Upper lobe of right lung (tissue), 1 donor: Measurements from ENCODE around the gene MAP2K2. TPM values are rescaled to one million over a fixed set of nuclear protein-coding genes. Genes with fewer than 3 reads are reported as not detected.

Experiments
- ATAC-seq: fragments of 200-7000 bp; cut with Tn5 transposase; one replicate; pipeline ENCODE4 v1.9.1; 2020; ENCODE audit warnings: mild to moderate bottlenecking, moderate library complexity
- DNase-seq: peaks from one replicate; pipeline ENCODE4 v3.0.0-alpha.2; 2020
- H3K27ac ChIP-seq: fragments of 200-600 bp; one replicate; pipeline ENCODE4 v1.8.0; 2022
- H3K27me3 ChIP-seq: fragments of 200-600 bp; one replicate; pipeline ENCODE4 v1.8.0; 2022; ENCODE audit warnings: mild to moderate bottlenecking
- H3K36me3 ChIP-seq: fragments of 200-600 bp; one replicate; pipeline ENCODE4 v1.8.0; 2022
- H3K4me1 ChIP-seq: fragments of 200-600 bp; one replicate; pipeline ENCODE4 v1.8.0; 2022
- H3K4me3 ChIP-seq: fragments of 200-600 bp; one replicate; pipeline ENCODE4 v1.8.0; 2022; ENCODE audit warnings: mild to moderate bottlenecking
- H3K9me3 ChIP-seq: fragments of 200-600 bp; one replicate; pipeline ENCODE4 v1.8.0; 2022
- intact Hi-C: fragments of 100-400 bp; cut with DNase I; formaldehyde crosslinking; loops from one replicate; pipeline ENCODE4 v1.11.0; 2022
- total RNA-seq: library from RNA; stranded (reverse); fragmentation: NEBNext Ultra II Directional; extraction: Animal tissue kit (Norgen Biotek cat#: 25700); gene quantifications from one replicate; pipeline ENCODE4 v1.2.1, GENCODE V29; 2021
- TF ChIP-seq, protein P1 (sequence below): fragments of 200-600 bp; IDR thresholded peaks from one replicate; pipeline ENCODE4 v1.8.0; 2022; ENCODE audit warnings: antibody characterized with exemption
- donor health status: DM: no; HTN: yes; CAD: no; lungs with severe emphysema.

Gene MAP2K2
- total RNA-seq, 1 donor from 2014 or later: 110 TPM

DNA sequence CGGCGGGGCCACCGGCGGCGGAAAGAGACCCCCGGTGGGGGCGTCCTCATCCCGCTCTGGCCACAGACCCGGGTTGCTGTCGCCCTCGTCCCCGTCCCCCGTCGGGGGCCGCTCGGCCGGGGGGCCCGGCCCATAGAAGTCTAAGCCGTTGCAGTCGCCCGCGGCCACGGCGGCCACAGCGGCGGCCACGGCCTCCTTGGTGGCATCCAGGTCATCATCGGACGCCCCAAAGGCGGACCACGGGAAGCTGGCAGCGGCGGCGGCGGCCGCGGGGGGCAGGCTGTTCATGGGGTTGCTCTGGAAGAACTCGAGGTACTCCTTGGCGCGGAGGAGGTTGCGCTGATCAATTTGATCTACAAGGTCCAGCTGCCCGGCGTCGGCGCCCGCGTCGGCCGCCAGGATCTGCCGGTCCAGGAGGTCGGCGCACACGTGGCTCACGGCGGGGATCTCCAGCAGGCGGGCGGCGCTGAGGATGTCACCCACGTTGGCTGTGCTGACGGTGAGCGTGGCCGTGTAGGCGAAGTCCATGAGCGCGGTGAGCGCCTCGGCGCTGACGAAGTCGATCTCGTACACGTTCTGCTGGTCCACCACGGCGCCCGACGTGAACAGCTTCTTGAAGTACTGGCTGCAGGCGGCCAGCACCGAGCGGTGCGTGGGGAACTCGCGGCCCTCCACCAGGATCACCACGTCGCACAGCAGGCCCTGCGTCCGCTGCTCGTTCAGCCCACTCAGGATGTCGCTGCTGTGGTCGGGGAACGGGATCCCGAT is 69.3 kb downstream of the MAP2K2 start:
- Histone ChIP-seq H3K9me3 (no peaks in the 10 kb centered on the region), H3K27ac (no peak overlapping the region), H3K4me3 (no peak overlapping the region), H3K36me3 (peaks cover 55% of the 10 kb centered on the region), H3K4me1 (peaks cover 48% of the 10 kb centered on the region), H3K27me3 (no peaks in the 10 kb centered on the region)
- intact Hi-C loops: no loop called here
- ATAC-seq: no peak
- TF ChIP-seq, protein P1, sequence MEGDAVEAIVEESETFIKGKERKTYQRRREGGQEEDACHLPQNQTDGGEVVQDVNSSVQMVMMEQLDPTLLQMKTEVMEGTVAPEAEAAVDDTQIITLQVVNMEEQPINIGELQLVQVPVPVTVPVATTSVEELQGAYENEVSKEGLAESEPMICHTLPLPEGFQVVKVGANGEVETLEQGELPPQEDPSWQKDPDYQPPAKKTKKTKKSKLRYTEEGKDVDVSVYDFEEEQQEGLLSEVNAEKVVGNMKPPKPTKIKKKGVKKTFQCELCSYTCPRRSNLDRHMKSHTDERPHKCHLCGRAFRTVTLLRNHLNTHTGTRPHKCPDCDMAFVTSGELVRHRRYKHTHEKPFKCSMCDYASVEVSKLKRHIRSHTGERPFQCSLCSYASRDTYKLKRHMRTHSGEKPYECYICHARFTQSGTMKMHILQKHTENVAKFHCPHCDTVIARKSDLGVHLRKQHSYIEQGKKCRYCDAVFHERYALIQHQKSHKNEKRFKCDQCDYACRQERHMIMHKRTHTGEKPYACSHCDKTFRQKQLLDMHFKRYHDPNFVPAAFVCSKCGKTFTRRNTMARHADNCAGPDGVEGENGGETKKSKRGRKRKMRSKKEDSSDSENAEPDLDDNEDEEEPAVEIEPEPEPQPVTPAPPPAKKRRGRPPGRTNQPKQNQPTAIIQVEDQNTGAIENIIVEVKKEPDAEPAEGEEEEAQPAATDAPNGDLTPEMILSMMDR: no peak
- no peak for DNase-seq

DNA sequence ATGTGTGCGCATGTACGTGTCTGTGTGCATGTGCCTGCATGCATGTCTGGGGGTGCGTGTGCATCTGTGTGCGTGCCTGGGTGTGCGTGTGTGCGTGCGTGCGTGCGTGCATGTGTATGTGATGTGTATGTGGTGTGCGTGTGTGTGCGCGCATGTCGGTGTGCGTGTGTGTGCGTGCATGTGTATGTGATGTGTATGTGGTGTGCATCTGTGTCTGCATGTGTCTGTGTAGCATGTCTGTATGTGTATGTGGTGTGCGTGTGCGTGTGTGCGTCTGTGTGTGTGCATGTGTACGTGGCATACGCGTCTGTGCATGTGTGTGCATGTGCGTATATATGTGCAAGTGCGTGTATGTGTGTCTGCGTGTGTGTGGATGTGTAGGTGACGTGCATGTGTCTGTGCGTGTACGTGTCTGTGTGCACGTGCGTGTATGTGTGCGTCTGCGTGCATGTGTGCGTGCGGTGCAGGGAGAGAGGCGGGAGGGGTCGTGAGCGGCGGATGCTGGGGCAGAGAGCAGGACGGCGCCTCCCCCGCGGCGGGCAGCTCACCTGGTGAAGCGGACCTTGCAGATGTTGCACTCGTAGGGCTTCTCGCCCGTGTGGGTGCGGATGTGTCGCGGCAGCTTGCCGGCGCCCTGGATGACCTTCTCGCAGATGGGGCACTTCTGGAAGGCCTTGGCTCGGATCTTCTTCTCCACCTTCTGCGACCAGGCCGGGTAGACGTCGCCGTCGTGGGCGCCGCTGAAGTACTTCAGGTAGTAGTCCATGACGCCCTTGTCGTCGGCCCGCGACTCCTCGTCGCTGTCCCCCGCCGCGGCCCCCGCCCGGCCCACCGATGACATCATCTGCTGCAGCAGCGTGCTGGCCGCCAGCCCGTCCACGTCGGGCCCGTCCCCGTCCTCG is 70.2 kb downstream of the MAP2K2 start:
- Histone ChIP-seq H3K4me1 (peaks cover 39% of the 10 kb centered on the region), H3K27ac (no peak overlapping the region), H3K36me3 (peaks cover 57% of the 10 kb centered on the region), H3K9me3 (no peaks in the 10 kb centered on the region), H3K27me3 (no peaks in the 10 kb centered on the region), H3K4me3 (no peak overlapping the region)
- DNase-seq: no peak
- ATAC-seq: no peak
- TF ChIP-seq, protein P1: no peak
- intact Hi-C loops: no loop called here

DNA sequence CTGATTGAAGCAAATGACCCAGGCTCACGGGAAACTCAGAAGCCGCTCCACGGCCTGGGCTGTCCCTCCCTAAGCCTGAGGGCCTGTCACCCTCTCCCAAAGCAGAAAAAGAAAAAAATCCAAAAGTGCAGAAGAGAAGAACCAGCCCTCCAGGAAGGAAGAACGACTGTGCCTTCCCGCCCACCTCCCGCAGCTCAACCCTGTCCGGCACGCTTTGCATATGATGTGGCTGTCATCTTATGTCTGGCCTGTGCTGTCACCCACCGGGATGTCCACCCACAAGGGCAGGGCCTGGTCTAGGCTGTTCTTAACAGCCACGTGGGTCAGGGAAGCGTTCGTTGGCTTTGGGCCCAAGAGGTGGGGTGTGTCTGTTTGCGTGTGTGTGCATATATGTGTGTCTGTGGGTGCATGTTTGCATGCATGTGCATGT is 70.9 kb downstream of the MAP2K2 start:
- H3K36me3 ChIP-seq: peaks cover 57% of the 10 kb centered on the region

DNA sequence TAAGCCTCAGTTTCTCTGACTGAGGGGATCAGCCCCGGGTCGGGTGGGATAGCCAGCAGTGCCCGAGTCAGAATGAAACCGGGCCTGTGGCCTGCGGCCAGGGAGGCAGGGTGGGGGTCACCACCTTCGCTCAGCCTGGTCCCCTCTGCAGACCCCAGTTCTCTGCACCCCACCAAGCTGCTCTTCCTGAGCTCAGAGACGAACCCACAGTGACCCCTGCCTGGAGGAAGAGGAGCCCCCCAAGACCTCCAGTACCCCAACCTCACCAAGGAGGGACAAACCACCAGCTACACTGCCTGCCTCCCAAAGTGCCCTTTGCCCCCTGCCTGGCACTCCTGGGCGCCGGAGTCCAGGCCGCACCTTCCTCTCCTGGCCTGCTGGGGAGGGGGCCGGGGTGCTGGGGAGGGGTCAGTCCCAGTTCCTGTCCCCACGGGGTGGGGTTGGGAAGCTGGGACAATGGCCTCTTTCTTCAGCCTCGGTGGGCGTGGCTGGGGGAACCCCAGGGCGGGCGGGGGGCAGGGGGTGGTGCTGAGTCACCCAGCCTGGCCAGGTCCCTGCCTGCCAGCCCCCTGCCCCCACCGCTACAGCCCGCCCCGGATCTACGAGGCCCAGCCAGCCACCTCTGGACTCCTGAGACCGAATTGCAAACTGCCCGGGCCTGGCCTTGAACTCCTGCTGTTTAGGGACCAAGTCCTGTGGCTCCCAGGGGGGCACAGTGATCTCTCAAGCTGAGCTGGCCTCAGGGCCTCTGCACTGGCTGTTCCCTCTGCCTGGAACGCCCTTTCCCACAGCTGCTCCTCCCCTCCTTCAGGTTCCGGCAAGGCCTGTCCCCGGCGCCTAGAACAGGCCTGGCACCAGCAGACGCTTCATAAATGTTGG is 71.6 kb downstream of the MAP2K2 start:
- intact Hi-C loops: no loop called here
- DNase-seq: peak; percentile 78
- H3K9me3 ChIP-seq: no peaks in the 10 kb centered on the region
- peaks cover 60% of the 10 kb centered on the region for H3K36me3 ChIP-seq
- TF ChIP-seq, protein P1: no peak
- peak overlapping the region; percentile 60 for H3K27ac ChIP-seq
- H3K4me1 ChIP-seq: peaks cover 25% of the 10 kb centered on the region
- H3K4me3 ChIP-seq: peak overlapping the region; percentile 21
- H3K27me3 ChIP-seq: no peaks in the 10 kb centered on the region
- ATAC-seq: peak; percentile 49

More for the DNA sequence above, 70.9 kb downstream of the MAP2K2 start:
- Histone ChIP-seq H3K4me3 (peak overlapping the region; percentile 21), H3K27ac (peak overlapping the region; percentile 60), H3K9me3 (no peaks in the 10 kb centered on the region), H3K27me3 (no peaks in the 10 kb centered on the region), H3K4me1 (peaks cover 32% of the 10 kb centered on the region)
- DNase-seq (peak; percentile 77), ATAC-seq (peak; percentile 57)
- intact Hi-C loops: no loop called here
- TF ChIP-seq, protein P1: no peak
